Liver (tissue), 9 donors: Measurements from ENCODE around the gene KANSL1. TPM values are rescaled to one million over a fixed set of nuclear protein-coding genes. Genes with fewer than 3 reads are reported as not detected.
A peak's percentile ranks its signal among the peaks of the same experiment; 100 is the strongest.

Experiments used
- DNase-seq: peaks from one replicate; pipeline ENCODE4 v3.0.0-alpha.2; 2017; ENCODE audit warnings: low spot score
- H3K27ac ChIP-seq, 2 donors: one replicate each; pipeline ENCODE4 v1.7.0; 2013; ENCODE audit warnings: inconsistent platforms in 2 of 2, low read length in 2 of 2, control low read depth in 1 of 2, low read depth in 1 of 2, mild to moderate bottlenecking in 1 of 2
- H3K27me3 ChIP-seq, 4 donors: one replicate each; pipeline versions ENCODE4 v1.6.1 to v1.7.0; 2013; ENCODE audit warnings: low read length in 3 of 4, inconsistent platforms in 1 of 4, mild to moderate bottlenecking in 1 of 4, moderate library complexity in 1 of 4; ENCODE audit not compliant: control insufficient read depth in 4 of 4, insufficient read depth in 4 of 4
- H3K36me3 ChIP-seq, 4 donors: one replicate each; pipeline versions ENCODE4 v1.6.1 to v1.7.0; 2013; ENCODE audit warnings: low read length in 3 of 4, mild to moderate bottlenecking in 3 of 4, low read depth in 1 of 4, moderate library complexity in 1 of 4; ENCODE audit not compliant: control insufficient read depth in 4 of 4, insufficient read depth in 3 of 4
- H3K4me1 ChIP-seq, 4 donors: one replicate each; pipeline versions ENCODE4 v1.6.1 to v1.7.0; 2013; ENCODE audit warnings: low read length in 3 of 4, mild to moderate bottlenecking in 3 of 4, moderate library complexity in 1 of 4; ENCODE audit not compliant: control insufficient read depth in 4 of 4, insufficient read depth in 4 of 4
- H3K4me3 ChIP-seq, 3 donors: one replicate each; pipeline versions ENCODE4 v1.6.1 to v1.7.0; 2013; ENCODE audit warnings: low read length in 3 of 3, control low read depth in 1 of 3, low read depth in 1 of 3, mild to moderate bottlenecking in 1 of 3
- H3K9ac ChIP-seq, 2 donors: one replicate each; pipeline ENCODE4 v1.7.0; 2013; ENCODE audit warnings: low read length in 2 of 2, mild to moderate bottlenecking in 2 of 2, moderate library complexity in 2 of 2, control low read depth in 1 of 2, low read depth in 1 of 2
- H3K9me3 ChIP-seq, 4 donors: one replicate each; pipeline versions ENCODE4 v1.6.1 to v1.7.0; 2013; ENCODE audit warnings: low read length in 3 of 4; ENCODE audit not compliant: control insufficient read depth in 4 of 4
- CTCF ChIP-seq: fragments of 150-350 bp; IDR thresholded peaks from 2 replicates; pipeline ENCODE4 v1.5.1; 2017; ENCODE audit warnings: improper control_type of control experiment, low read depth, low read length; ENCODE audit not compliant: missing input control
- EGR1 ChIP-seq, 2 donors: IDR thresholded peaks; 2 replicates each; pipeline ENCODE4 v1.6.1; 2016 to 2018; ENCODE audit warnings: antibody characterized with exemption in 2 of 2, low read depth in 2 of 2
- FOXA1 ChIP-seq: IDR thresholded peaks from 2 replicates; pipeline ENCODE4 v1.6.1; 2016; ENCODE audit warnings: antibody characterized with exemption
- FOXA2 ChIP-seq: IDR thresholded peaks from 2 replicates; pipeline ENCODE4 v1.6.1; 2016; ENCODE audit warnings: antibody characterized with exemption
- GABPA ChIP-seq, 2 donors: IDR thresholded peaks in 1 of 2; conservative IDR thresholded peaks in 1 of 2; 2 replicates each; pipeline ENCODE4 v1.6.1; 2016; ENCODE audit warnings: antibody characterized with exemption in 2 of 2, mild to moderate bottlenecking in 1 of 2, moderate library complexity in 1 of 2
- HNF4A ChIP-seq, 2 donors: conservative IDR thresholded peaks; 2 replicates each; pipeline ENCODE4 v1.6.1; 2016; ENCODE audit warnings: antibody characterized with exemption in 2 of 2, mild to moderate bottlenecking in 2 of 2
- HNF4G ChIP-seq: IDR thresholded peaks from 2 replicates; pipeline ENCODE4 v1.6.1; 2016; ENCODE audit warnings: antibody characterized with exemption
- JUND ChIP-seq, 2 donors: IDR thresholded peaks; 2 replicates each; pipeline ENCODE4 v1.6.1; 2016; ENCODE audit warnings: antibody characterized with exemption in 2 of 2
- MAX ChIP-seq: IDR thresholded peaks from 2 replicates; pipeline ENCODE4 v1.6.1; 2016; ENCODE audit warnings: antibody characterized with exemption
- NR2F2 ChIP-seq: IDR thresholded peaks from 2 replicates; pipeline ENCODE4 v1.6.1; 2016; ENCODE audit warnings: antibody characterized with exemption
- RAD21 ChIP-seq, 2 donors: IDR thresholded peaks; 2 replicates each; pipeline ENCODE4 v1.6.1; 2016; ENCODE audit warnings: antibody characterized with exemption in 2 of 2, mild to moderate bottlenecking in 2 of 2
- RXRA ChIP-seq, 2 donors: IDR thresholded peaks; 2 replicates each; pipeline ENCODE4 v1.6.1; 2017 to 2018; ENCODE audit warnings: antibody characterized with exemption in 2 of 2, mild to moderate bottlenecking in 1 of 2
- YY1 ChIP-seq: IDR thresholded peaks from 2 replicates; pipeline ENCODE4 v1.6.1; 2016; ENCODE audit warnings: antibody characterized with exemption, mild to moderate bottlenecking
- WGBS: extraction: QIAGEN DNeasy Blood & Tissue Kit; methylation state at CpG from one replicate; pipeline ENCODE4 v1.1.7; 2013; 5-methylcytosine and 5-hydroxymethylcytosine counted together
- polyA plus RNA-seq, 2 donors: library from polyadenylated mRNA; stranded (reverse) in 1 of 2; unstranded in 1 of 2; fragments of 200-250 nt in 1 of 2; fragments of >200 nt in 1 of 2; fragmentation: Nextera tagmentation in 1 of 2; extraction: Ambion mirVana in 1 of 2; gene quantifications; one replicate each; pipeline versions ENCODE4 v1.2.1 to v1.2.3, GENCODE V29; 2013 to 2015
- total RNA-seq, 2 donors: library from RNA; depleted of rRNA; stranded (reverse); fragments of >200 nt; gene quantifications; one replicate each; pipeline ENCODE4 v1.2.3, GENCODE V29; 2014
- TF ChIP-seq, protein P1 (sequence below): IDR thresholded peaks from 2 replicates; pipeline ENCODE4 v1.6.1; 2016; ENCODE audit warnings: antibody characterized with exemption
- TF ChIP-seq, protein P2 (sequence below): IDR thresholded peaks from 2 replicates; pipeline ENCODE4 v1.6.1; 2016; ENCODE audit warnings: antibody characterized with exemption, mild to moderate bottlenecking
- donor health status: healthy.
- donor health status: healthy.
- donor health status: healthy.
- donor health status: healthy.
- donor health status: healthy.

KANSL1 gene
- total and polyA plus RNA-seq, 4 donors: 5.5 to 86.3 (median 24.0) TPM

GRCh38 chr17:46212634-46213435 lies 19.6 kb upstream of the KANSL1 start:
- DNase-seq: peak; percentile 65
- Histone ChIP-seq H3K27ac (no peak overlapping the region), H3K4me1 (peaks cover 0 to 3% (median under 1%) of the 10 kb centered on the region in 4 donors), H3K4me3 (no peak overlapping the region), H3K36me3 (peaks cover 0 to 2% (median 1%) of the 10 kb centered on the region in 4 donors), H3K9me3 (no peaks in the 10 kb centered on the region), H3K9ac (no peak overlapping the region), H3K27me3 (no peaks in the 10 kb centered on the region)
- WGBS: 50% methylated on average over 11 of the region's 11 CpGs
- TF ChIP-seq YY1 (peak; percentile 20), HNF4G (no peak), CTCF (peak; percentile 91), NR2F2 (no peak), JUND (IDR thresholded peaks at IDR 0.05) (no peak), RAD21 (IDR thresholded peaks at IDR 0.05) (peak; percentile 91 to 92), FOXA2 (no peak), RXRA (IDR thresholded peaks at IDR 0.05) (no peak), HNF4A (conservative IDR thresholded peaks at IDR 0.05) (no peak), FOXA1 (no peak)
- TF ChIP-seq, protein P1, sequence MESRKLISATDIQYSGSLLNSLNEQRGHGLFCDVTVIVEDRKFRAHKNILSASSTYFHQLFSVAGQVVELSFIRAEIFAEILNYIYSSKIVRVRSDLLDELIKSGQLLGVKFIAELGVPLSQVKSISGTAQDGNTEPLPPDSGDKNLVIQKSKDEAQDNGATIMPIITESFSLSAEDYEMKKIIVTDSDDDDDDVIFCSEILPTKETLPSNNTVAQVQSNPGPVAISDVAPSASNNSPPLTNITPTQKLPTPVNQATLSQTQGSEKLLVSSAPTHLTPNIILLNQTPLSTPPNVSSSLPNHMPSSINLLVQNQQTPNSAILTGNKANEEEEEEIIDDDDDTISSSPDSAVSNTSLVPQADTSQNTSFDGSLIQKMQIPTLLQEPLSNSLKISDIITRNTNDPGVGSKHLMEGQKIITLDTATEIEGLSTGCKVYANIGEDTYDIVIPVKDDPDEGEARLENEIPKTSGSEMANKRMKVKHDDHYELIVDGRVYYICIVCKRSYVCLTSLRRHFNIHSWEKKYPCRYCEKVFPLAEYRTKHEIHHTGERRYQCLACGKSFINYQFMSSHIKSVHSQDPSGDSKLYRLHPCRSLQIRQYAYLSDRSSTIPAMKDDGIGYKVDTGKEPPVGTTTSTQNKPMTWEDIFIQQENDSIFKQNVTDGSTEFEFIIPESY: no peak
- TF ChIP-seq, protein P2, sequence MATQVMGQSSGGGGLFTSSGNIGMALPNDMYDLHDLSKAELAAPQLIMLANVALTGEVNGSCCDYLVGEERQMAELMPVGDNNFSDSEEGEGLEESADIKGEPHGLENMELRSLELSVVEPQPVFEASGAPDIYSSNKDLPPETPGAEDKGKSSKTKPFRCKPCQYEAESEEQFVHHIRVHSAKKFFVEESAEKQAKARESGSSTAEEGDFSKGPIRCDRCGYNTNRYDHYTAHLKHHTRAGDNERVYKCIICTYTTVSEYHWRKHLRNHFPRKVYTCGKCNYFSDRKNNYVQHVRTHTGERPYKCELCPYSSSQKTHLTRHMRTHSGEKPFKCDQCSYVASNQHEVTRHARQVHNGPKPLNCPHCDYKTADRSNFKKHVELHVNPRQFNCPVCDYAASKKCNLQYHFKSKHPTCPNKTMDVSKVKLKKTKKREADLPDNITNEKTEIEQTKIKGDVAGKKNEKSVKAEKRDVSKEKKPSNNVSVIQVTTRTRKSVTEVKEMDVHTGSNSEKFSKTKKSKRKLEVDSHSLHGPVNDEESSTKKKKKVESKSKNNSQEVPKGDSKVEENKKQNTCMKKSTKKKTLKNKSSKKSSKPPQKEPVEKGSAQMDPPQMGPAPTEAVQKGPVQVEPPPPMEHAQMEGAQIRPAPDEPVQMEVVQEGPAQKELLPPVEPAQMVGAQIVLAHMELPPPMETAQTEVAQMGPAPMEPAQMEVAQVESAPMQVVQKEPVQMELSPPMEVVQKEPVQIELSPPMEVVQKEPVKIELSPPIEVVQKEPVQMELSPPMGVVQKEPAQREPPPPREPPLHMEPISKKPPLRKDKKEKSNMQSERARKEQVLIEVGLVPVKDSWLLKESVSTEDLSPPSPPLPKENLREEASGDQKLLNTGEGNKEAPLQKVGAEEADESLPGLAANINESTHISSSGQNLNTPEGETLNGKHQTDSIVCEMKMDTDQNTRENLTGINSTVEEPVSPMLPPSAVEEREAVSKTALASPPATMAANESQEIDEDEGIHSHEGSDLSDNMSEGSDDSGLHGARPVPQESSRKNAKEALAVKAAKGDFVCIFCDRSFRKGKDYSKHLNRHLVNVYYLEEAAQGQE: no peak

- H3K9me3 ChIP-seq: no peaks in the 10 kb centered on the region
- H3K4me1 ChIP-seq: peaks cover 0 to 3% (median under 1%) of the 10 kb centered on the region in 4 donors
- 95% methylated on average over 8 of the region's 8 CpGs for WGBS
- no peak for DNase-seq
- H3K9ac ChIP-seq: no peak overlapping the region
- peaks cover 0 to 2% (median 0%) of the 10 kb centered on the region in 4 donors for H3K36me3 ChIP-seq
- no peak overlapping the region for H3K4me3 ChIP-seq
- no peaks in the 10 kb centered on the region for H3K27me3 ChIP-seq
- H3K27ac ChIP-seq: no peak overlapping the region
- TF ChIP-seq YY1: no peak
- TF ChIP-seq GABPA (IDR thresholded peaks at IDR 0.05 in 1 of 2, conservative IDR thresholded peaks at IDR 0.05 in 1 of 2): no peak
- TF ChIP-seq EGR1 (IDR thresholded peaks at IDR 0.05; ENCODE audit: low read depth in 2 of 2): no peak
- TF ChIP-seq RXRA (IDR thresholded peaks at IDR 0.05): no peak
- no peak for TF ChIP-seq MAX
- TF ChIP-seq, protein P1: no peak
- TF ChIP-seq HNF4G: no peak
- no peak for TF ChIP-seq CTCF
- TF ChIP-seq FOXA2: no peak
- TF ChIP-seq RAD21 (IDR thresholded peaks at IDR 0.05): no peak
- no peak for TF ChIP-seq HNF4A (conservative IDR thresholded peaks at IDR 0.05)
- TF ChIP-seq FOXA1: no peak
- no peak for TF ChIP-seq JUND (IDR thresholded peaks at IDR 0.05)
Observed at GRCh38 chr17:46208997-46209396, 15.8 kb upstream of the KANSL1 start.
